GM18861 (cell line): ENCODE data around the gene MCU.
"Not testable (repeated sequence)": the region's sequence is repeated elsewhere in the genome, so short reads cannot be mapped to it uniquely, and the experiment has no call there.

Experiments used
- ATAC-seq: cut with Tn5 transposase; IDR thresholded peaks from one replicate; pipeline ENCODE4 v1.9.1; 2021; ENCODE audit not compliant: unreplicated experiment

Gene MCU

DNA sequence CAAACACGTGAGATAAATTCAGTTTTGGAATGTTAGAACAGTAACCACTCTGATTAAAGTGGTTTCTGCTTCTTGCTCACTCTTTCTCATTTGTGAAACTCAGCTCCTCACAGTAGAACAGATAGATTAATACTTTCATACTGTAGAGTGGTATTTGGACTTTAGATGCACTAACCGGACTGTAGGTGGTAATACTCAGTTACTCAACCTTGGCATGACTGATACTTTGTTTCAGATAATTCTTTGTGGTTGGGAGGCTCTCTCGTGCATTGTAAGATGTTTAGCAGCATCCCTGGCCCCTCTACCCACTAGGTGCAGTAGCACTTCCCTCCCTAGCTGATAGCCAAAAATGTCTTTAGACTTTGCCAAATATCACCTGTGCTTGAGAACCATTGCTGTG lies 37.6 kb downstream of the MCU start:
- ATAC-seq = peak; percentile 62

DNA sequence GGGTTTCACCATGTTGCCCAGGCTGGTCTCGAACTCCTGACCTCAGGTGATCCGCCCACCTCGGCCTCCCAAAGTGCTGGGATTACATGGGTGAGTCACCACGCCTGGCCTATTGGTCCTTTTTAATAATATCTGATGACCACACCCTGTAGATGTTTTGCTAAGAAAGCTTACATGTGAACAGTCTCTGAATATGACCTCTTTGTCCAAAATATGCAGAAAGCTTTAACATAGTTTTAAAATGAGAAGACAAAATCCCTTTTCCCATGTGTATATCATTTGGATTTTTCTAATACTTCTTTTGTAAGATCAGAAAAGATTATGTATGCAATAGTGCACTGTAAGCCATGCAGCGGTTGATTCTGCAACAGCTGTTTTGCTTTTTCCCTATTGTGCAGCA lies 38.5 kb downstream of the MCU start:
- no peak for ATAC-seq

DNA sequence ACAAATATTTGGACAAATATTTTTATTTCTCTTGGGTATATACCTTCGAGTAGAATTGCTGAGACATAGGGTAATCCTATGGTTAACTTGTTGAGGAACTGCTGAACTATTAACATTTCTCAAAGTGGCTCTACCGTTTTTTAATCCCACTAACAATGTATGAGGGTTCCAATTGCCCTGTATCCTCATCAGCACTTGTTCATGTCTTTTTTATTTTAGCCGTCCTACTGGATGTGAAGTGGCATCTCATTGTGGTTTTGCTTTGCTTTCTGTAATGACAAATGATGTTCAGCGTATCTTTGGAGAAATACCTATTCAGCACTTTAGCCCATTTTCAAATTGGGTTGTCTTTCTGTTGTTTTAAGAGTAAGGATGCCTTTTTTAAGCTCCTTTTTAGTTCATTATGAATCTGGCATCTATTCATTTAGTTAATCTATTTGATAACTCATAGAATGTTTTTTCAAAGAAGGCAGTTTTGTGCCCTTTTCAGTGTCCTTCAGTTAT lies 40.0 kb downstream of the MCU start:
- ATAC-seq = no peak

DNA sequence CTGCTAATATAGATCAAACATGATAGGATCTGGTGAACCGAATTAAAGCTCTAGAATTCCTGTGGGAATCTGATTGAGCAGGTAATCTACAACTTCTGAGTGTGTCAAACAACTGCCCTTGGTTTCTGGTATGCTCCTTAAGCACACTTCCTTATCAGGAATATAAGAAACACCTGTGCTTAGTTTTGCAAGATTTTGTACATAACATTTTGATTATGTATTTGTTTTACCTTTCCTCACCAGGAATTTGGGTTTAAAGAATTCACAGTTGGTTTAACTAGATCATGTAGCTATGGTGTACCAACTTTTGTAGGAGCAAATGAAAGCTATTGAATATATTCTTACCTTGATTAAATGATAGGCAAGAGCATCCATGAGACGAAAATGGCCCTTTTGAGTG lies 40.6 kb downstream of the MCU start:
- ATAC-seq = no peak

DNA sequence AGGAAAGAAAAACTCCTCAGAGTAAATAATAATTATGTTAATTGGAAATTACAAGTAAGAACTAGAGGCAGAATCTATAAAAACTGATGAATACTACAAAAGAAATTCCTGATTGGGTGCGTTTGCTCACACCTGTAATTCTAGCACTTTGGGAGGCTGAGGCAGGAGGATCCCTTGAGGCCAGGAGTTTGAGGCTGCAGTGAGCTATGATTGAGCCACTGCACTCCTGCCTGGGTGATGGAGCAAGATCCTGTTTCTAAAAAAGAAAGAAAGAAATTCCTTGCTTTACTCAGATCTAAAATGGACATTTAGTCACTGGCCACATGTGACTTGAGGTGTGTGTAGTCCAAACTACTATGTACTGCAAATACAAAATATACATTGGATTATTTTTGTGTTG lies 42.0 kb downstream of the MCU start:
- ATAC-seq = no peak

DNA sequence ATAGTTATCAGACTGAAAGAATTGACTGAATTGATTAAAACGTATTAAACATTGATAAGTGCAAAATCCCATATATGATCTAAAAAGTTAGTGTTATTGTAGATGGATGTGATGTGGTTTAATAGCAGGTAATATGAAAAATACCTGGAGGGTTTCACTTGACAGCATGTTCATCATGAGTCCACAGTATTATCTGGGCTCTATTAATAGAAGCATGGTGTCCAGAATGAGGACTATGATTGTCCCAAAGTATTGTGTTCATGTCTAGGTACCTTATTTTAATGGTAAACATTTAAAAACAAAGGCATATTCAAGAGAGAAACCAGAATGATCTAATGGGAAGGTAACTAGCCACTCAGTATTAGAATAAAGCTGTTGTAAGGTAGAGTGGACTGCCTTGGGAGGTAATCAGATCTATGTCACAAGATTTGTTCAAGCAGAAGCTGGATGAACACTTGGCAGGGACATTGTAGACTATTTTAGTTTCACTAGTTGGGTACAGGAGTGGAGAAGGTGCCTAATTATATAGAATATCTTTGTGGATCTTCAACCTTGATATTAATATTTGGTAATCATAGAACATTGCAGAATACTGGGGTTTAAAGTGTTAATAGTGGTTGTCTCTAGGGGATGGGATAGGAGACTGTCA lies 43.5 kb downstream of the MCU start:
- ATAC-seq = no peak

DNA sequence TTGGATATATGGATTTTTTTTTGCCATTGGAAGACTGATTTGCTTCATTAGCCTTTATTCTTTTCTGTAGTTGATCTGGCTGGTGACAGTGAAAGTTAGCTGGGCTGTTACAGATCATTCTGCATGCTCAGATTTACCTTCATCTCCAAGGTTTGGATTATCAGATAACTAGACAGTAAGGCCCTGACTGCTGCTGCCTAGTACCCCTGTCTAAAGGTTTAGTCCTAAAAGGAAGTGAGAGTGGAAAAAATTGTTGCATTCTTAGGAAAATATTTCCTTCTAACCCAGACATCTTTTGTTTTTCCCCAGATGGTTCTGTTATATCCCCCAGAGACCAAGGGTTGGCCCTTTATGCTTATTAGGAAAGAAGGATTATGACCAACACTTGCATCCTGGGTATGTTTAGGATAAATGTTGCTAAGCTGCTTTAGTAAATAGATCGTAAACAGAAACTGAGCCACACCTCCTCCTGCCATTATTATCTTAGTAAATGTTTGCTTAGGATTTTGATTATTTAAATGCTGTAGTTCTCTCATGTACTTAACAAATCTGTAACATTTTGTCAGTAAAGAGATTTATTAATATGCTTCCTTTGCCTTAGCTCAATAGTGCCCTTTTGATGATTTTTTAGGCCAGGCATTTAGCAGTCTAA lies 44.4 kb downstream of the MCU start:
- ATAC-seq = no peak

DNA sequence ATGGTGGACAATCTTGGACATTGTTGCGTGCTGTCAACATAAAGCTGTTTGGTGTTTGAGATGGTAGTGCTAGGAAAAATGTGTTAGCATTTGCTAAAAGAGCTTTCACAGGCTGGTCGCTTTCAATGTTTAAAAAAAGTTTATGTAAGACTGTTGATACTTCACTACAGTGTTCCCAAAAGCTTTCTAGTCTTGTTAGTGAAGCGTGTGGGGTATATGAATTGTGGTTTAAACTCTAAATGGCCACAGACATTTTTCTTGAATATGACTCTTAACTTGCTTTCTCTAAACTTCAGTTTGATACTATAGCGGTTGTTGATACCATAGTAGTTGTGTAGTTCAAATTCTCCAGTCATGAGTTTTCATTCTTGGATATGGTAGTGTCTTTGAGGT lies 44.9 kb downstream of the MCU start:
- no peak for ATAC-seq

DNA sequence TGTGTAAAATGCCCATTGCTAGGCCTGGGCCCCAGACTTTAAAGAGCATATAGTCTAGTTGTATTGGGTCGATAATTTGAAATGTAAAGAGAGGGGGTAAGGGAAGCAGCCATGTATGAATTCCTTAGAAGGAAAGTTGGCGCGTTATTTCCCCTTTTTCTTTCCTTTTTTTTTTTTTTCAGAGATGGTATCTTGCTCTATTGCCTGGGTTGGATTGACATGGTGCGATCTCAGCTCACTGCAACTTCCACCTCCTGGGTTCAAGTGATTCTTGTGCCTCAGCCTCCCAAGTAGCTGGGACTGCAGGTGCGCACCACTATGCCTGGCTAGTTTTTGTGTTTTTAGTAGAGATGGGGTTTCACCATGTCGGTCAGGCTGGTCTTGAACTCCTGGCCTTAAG lies 45.4 kb downstream of the MCU start:
- not testable (repeated sequence) for ATAC-seq

DNA sequence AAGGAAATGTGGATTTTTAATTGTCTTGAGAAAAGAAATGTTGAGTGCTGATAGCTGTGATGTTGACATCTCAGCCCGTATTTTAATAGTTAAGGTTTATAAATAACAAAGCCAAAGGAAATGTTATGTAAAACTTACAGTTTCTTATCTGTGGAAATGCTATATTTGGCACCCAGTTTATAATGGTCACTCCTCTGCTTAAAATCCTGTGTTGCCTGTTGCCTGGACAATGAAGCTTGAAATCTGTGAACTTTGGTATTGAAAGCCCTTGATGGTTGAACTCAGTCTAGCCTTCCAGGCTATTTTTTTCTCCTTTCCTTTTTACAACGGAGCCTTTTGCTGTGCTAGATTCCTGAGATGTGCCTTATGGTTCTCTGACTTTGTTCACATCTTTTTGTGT lies 46.5 kb downstream of the MCU start:
- no peak for ATAC-seq

DNA sequence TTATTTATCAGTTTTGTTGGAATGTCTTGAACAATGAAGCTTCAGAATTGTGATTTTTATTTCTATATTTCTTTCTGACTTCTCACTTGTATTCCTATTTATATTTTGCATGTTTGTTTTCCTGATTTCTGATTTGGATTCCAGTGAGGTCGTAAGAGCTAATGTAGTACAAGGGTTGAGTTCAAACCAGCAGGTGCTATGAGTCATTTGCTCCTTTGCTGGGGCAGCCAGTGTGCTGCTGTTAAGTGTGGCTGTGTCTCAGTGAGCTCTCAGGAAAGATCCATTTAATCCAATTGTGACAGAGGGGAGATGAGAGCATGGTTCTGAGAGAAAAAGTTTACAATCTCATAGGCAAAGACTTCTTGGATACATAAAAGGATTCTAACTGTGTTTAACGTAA lies 48.6 kb downstream of the MCU start:
- no peak for ATAC-seq

DNA sequence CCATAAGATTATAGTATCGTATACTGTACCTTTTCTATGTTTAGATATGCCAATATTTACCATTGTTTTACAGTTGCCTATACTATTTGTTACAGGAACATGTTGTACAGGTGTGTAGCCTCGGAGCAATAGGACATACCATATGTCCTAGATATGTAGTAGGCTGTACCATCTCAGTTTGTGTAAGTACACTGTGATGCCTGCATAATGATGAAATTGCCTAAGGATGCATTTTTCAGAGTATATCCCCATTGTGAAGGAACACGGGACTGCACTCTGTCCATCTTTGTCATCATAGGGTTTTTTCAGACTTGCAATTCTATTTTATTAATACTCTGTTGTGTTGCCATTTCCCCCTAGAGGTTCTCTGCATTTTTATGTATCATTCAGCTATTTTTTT lies 50.1 kb downstream of the MCU start:
- ATAC-seq = no peak

DNA sequence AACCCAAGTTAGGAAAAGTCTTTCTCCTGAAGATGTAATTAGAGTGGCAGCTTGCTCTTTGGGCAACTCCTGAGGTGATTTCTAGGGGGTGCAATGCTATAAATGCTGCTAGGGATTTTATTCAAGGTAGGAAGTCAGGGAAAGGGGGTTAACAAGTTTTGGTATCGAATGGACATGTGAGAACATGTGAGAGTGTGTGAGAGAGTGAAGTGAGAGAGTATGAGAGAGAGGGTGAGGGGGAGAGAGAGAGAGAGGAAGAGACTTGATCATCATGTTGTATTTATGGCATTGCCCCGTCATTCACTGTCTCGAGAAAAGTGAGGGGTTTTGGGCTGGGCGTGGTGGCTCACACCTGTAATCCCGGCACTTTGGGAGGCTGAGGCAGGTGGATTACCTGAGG lies 50.9 kb downstream of the MCU start:
- ATAC-seq = no peak

DNA sequence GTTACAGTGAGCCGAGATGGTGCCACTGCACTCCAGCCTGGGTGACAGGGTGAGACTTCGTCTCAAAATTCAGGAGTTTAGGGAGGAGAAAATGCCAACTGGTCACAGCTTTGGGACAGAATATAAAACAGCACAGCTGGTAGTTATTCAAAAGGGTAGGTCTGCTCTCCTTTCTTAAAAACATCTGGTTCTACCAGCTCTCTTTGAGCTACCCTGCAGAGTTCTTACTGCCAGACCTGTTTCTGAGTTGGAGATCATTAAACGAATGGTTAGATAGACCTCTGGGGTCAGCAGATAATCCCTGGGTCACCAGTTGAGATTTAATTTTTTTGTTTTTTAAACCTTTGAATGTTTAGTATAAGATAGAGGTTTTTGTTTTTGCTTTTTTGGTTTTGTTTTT lies 52.6 kb downstream of the MCU start:
- no peak for ATAC-seq

DNA sequence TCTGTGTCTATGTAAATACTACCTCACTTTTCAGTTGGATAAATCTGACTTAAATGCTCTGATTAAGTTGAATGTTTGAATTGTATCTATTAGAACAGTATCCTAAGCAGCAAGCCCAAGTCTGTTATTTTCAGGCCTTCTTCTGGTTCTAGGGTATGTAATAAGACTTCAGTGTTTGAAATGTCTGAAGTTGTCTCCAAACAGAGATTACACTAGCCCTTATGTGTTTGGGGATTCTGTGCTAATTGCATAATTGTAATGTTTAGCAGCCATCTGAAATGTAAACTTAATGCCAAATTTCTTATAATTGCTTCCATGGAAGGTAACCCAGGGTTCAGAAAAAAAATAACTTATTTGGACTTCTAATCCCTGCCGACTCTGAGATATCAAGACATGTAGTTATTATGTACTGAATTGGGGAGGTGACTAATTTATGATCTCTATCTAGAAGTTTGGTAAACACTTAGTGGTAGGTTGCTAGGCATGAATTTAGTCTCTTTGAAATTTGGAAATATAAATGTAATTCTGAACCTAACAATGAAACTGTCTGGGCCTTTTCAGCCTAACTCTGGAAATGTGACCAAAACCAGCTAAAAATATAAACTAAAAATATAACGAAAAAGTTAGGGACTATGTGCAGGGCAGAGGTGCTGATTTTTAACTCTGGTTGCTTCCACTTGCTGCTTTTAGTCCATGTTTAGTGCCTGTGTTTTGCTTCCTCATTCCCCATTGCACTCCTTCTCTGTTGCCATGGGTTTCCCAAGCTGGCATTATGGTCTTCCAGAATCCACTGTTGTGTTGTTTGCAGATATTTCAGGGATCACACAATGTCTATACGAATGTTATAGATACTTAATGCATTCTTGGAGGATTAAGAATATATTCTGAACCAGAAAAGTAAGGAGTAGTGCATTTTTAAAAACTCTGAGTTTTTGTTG lies 54.8 kb downstream of the MCU start:
- no peak for ATAC-seq

DNA sequence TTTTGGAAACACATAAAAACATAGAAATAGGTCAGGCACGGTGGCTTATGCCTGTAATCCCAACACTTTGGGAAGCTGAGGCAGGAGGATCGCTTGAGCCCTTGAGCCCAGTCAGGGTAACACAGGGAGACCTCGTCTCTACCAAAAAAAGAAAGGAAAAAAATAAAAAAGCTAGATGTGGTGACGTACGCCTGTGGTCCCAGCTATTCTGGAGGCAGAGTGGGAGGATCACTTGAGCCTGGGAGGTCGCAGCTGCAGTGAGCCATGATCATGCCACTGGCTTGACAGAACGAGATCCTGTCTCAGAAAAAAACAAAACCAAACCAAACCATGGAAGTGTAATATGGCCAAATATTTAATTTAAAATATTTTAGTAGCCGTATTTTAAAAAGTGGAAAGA lies 55.6 kb downstream of the MCU start:
- no peak for ATAC-seq

DNA sequence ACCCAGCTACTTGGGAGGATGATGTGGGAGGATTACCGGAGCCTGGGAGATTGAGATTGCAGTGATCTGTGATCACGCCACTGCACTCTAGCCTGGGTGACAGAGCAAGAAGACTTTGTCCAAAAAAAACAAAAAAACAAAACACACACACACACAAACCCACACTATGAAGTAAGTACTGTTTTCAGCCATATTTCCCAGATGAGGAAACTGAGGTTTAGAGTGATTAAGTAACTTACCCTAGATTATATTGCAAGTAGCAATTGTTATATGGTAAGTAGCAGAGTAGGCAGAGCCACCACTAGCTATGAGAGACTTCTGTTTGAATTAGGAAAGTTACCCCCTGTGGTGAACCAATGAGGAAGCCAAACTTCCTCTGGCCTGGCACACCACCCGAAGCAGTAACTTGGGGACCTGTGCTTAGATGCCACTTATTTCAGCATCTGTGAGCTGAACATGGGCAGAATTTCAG lies 61.9 kb downstream of the MCU start:
- ATAC-seq = no peak

DNA sequence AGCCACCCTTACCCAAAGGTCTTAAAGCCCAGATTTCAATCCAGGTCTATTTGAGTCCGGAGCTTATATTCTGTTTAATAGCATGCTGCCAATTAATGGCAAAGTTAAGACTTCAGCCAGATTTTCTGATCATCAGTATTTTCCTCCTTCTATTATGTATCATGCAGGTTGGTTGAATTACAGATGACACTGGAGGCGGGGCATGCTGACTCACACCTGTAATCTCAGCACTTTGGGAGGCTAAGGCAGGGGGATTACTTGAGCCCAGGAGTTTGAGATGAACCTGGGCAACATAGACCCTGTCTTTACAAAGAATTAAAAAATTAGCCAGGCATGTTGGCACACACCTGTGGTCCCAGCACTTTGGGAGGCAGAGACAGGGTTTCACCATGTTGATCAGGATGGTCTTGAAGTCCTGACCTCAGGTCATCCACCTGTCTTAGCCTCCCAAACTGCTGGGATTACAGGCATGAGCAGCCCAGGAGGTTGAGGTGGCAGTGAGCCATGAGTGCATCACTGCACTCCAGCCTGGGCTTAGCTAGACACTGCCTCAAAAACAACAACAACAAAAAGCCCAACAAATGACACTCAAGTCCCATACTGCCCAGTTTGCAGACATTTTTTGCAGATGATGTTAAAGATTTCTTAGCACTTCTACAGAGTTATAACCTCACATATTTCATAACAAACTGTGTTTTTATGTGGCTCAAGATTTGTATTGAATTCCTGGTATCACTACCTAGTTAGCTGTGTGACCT lies 62.5 kb downstream of the MCU start:
- ATAC-seq = no peak

DNA sequence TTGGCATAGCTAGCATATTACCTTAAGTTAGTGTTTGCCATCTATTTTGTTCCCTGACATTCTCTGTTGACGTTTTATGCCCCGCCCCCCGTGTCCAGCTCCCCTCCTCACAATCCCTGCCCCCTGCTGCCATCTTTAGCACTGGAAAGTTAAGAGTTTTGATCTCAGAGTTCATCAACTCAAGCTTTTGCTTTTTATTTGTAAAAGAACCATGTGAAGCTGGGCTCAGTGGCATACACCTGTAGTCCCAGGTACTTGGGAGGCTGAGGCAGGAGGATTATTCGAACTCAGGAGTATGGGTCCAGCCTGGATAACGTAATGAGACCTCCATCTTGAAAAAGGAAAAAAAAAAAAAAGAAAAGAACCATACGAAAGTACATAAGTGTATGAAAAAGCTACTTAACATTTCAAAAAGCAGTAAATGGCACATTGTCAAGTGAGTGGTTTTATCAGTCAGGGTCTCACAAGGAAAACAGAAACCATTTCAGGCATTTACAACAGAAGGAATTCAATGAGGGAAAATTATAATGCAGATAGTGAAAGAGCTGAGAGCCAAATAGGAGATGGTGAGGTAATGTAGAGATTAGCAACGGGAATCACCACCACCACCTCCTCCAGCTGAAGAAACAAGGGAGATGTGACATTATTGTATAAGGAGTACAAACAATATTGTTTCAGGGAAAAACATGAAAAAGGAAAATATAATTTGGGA lies 64.9 kb downstream of the MCU start:
- no peak for ATAC-seq

DNA sequence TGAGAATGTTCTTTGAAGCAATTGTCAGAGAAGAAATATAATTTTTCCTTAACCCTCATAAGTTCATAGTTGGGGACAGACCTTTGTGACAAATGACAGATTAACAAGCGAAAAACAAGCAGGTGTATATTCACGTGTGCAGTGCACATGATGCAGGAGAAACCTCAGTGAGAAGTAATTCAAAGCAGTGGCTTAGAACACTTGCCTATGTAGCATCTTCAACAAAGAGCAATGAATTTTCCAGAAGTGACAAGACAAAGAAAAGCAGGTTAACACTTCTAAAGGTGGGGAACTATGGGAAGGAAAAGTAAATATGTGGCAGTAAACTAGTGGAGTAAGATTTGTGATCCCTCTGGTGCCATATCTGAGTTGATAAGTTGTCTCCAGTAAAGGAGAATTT lies 65.8 kb downstream of the MCU start:
- no peak for ATAC-seq
